Activated CD4-positive, CD25-positive, alpha-beta regulatory T cell (primary cell): ENCODE measurements around the gene TVP23B.
"Not testable (repeated sequence)": the region's sequence is repeated elsewhere in the genome, so short reads cannot be mapped to it uniquely, and the experiment has no call there.

Experiments
- DNase-seq, 4 experiments: peaks; one replicate each; lab custom pipeline; 2025; lab: John Stamatoyannopoulos, UW

Gene TVP23B

GRCh38 chr17:18791402-18791801 lies 10.4 kb downstream of the TVP23B start:
- not testable (repeated sequence) for DNase-seq

GRCh38 chr17:18794841-18795240 lies 13.9 kb downstream of the TVP23B start:
- not testable (repeated sequence) for DNase-seq

GRCh38 chr17:18796887-18797286 lies 15.9 kb downstream of the TVP23B start:
- not testable (repeated sequence) for DNase-seq

GRCh38 chr17:18803458-18804245 lies 22.7 kb downstream of the TVP23B start:
- not testable (repeated sequence) for DNase-seq

- not testable (repeated sequence) for DNase-seq
Measured at GRCh38 chr17:18815924-18816323, 34.9 kb downstream of the TVP23B start.

- not testable (repeated sequence) for DNase-seq
Measured at GRCh38 chr17:18816489-18817371, 35.7 kb downstream of the TVP23B start.

GRCh38 chr17:18821430-18821829 lies 40.4 kb downstream of the TVP23B start:
- DNase-seq = not testable (repeated sequence)

GRCh38 chr17:18827613-18828012 lies 46.6 kb downstream of the TVP23B start:
- DNase-seq = not testable (repeated sequence)

GRCh38 chr17:18848501-18848900 lies 67.5 kb downstream of the TVP23B start:
- no peak for DNase-seq

GRCh38 chr17:18850679-18851078 lies 69.7 kb downstream of the TVP23B start:
- DNase-seq = no peak

- no peak for DNase-seq
Measured at GRCh38 chr17:18851201-18851600, 70.2 kb downstream of the TVP23B start.

GRCh38 chr17:18854956-18855355 lies 74.0 kb downstream of the TVP23B start:
- no peak for DNase-seq

GRCh38 chr17:18855831-18856569 lies 75.0 kb downstream of the TVP23B start:
- peak; percentile 60 to 73 (median 70) for DNase-seq
